OCI-LY1 (cell line): ENCODE measurements around the gene ST6GALNAC4.
A peak's percentile ranks its signal among the peaks of the same experiment; 100 is the strongest.
"Not testable (repeated sequence)": the region's sequence is repeated elsewhere in the genome, so short reads cannot be mapped to it uniquely, and the experiment has no call there.

Source experiments
- H2AFZ ChIP-seq: fragments of 200-600 bp; sonication (generic), shearing (Covaris generic); 2 replicates; pipeline ENCODE4 v1.6.0; 2014; ENCODE audit warnings: antibody characterized with exemption, mild to moderate bottlenecking, low read length
- H3F3A ChIP-seq: fragments of 200-600 bp; sonication (generic), shearing (Covaris generic); 2 replicates; pipeline ENCODE4 v1.6.0; 2014; ENCODE audit warnings: mild to moderate bottlenecking, antibody characterized with exemption, low read length, moderate library complexity; ENCODE audit not compliant: insufficient read depth
- H3K27ac ChIP-seq: fragments of 200-600 bp; sonication (generic); 2 replicates; pipeline ENCODE4 v1.5.1; 2014; ENCODE audit warnings: low read length, mixed run types, mild to moderate bottlenecking, low read depth; ENCODE audit not compliant: poor library complexity, severe bottlenecking
- H3K27me3 ChIP-seq: fragments of 200-600 bp; sonication (generic); 2 replicates; pipeline ENCODE4 v1.6.0; 2014; ENCODE audit warnings: antibody characterized with exemption, mild to moderate bottlenecking, low read length, moderate library complexity; ENCODE audit not compliant: insufficient read depth
- H3K36me3 ChIP-seq: fragments of 200-600 bp; sonication (generic); 2 replicates; pipeline ENCODE4 v1.6.1; 2014; ENCODE audit warnings: mild to moderate bottlenecking, antibody characterized with exemption, low read length, moderate library complexity, mixed read lengths; ENCODE audit not compliant: insufficient read depth
- H3K4me1 ChIP-seq: fragments of 200-600 bp; sonication (generic); 2 replicates; pipeline ENCODE4 v1.5.1; 2014; ENCODE audit warnings: mild to moderate bottlenecking, low read length, moderate library complexity; ENCODE audit not compliant: insufficient read depth, severe bottlenecking
- H3K4me2 ChIP-seq: fragments of 200-600 bp; sonication (generic), shearing (Covaris generic); 2 replicates; pipeline ENCODE4 v1.6.1; 2014; ENCODE audit warnings: low read length
- H3K4me3 ChIP-seq: fragments of 200-600 bp; sonication (generic); 2 replicates; pipeline ENCODE4 v1.5.1; 2014; ENCODE audit warnings: low read length, low read depth, mild to moderate bottlenecking, mixed read lengths; ENCODE audit not compliant: poor library complexity, severe bottlenecking
- H3K79me2 ChIP-seq: fragments of 200-600 bp; shearing (Covaris generic); 2 replicates; pipeline ENCODE4 v1.6.1; 2016; ENCODE audit warnings: mixed run types, low read length, mixed read lengths; ENCODE audit not compliant: insufficient read depth
- H3K9ac ChIP-seq: fragments of 200-600 bp; sonication (generic), shearing (Covaris generic); 2 replicates; pipeline ENCODE4 v1.6.1; 2014; ENCODE audit warnings: mild to moderate bottlenecking, low read length, mixed read lengths
- H3K9me2 ChIP-seq: fragments of 200-600 bp; sonication (generic), shearing (Covaris generic); 2 replicates; pipeline ENCODE4 v1.6.1; 2014; ENCODE audit warnings: low read depth, mild to moderate bottlenecking, low read length, mixed read lengths
- H3K9me3 ChIP-seq: fragments of 200-600 bp; shearing (Covaris generic); 2 replicates; pipeline ENCODE4 v1.6.1; 2014; ENCODE audit warnings: low read length, mixed read lengths
- H4K20me1 ChIP-seq: fragments of 200-600 bp; sonication (generic), shearing (Covaris generic); 2 replicates; pipeline ENCODE4 v1.6.0; 2016; ENCODE audit warnings: mild to moderate bottlenecking, low read length; ENCODE audit not compliant: insufficient read depth
- CTCF ChIP-seq: fragments of 200-600 bp; sonication (generic), shearing (Covaris generic); IDR thresholded peaks from 2 replicates; pipeline ENCODE4 v1.5.1; 2017; ENCODE audit warnings: mild to moderate bottlenecking, antibody characterized with exemption, low read length, moderate library complexity, mixed read lengths
- EZH2 ChIP-seq: fragments of 200-600 bp; sonication (generic), shearing (Covaris generic); IDR thresholded peaks from 2 replicates; pipeline ENCODE4 v1.8.0; 2017; ENCODE audit warnings: borderline replicate concordance, mixed run types, mild to moderate bottlenecking, antibody characterized with exemption, low read length, moderate library complexity, mixed read lengths

ST6GALNAC4 gene

GRCh38 chr9:127884427-127884911, 32.4 kb downstream of the ST6GALNAC4 start:
- Histone ChIP-seq H3K27ac (peak overlapping the region; percentile 68), H3F3A (no peaks in the 10 kb centered on the region), H3K36me3 (peaks cover 26% of the 10 kb centered on the region), H3K79me2 (no peaks in the 10 kb centered on the region), H4K20me1 (no peaks in the 10 kb centered on the region), H3K4me2 (peak overlapping the region; percentile 1; the same call in 1 of the 2 replicates), H3K27me3 (no peaks in the 10 kb centered on the region), H3K4me1 (peaks cover 34% of the 10 kb centered on the region), H3K9me2 (no peaks in the 10 kb centered on the region), H2AFZ (no peak overlapping the region), H3K4me3 (no peak overlapping the region), H3K9me3 (no peaks in the 10 kb centered on the region), H3K9ac (peak overlapping the region; percentile 19; the same call in 1 of the 2 replicates)
- TF ChIP-seq CTCF (no peak), EZH2 (no peak)

DNA sequence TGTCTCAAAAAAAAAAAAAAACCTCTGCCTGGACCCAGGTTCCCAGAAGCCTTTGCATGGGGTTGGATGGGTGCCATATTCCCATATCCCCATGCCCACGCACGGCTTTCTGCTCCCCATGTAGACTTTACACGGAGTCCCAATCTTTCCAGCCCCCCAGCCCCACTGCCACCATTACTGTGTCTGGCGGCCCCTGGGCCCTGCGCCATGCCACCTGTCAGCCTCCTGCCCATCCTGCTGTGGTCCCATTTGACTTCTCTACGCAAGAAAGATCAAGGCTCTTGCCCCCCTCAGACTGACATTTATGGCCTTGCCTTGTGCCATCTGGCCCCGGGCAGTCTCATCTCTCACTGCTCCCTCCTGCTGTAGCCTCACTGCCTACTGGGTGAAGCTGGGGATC, 32.9 kb downstream of the ST6GALNAC4 start:
- H3K79me2 ChIP-seq = no peaks in the 10 kb centered on the region
- H3K9me2 ChIP-seq = no peaks in the 10 kb centered on the region
- H3K9ac ChIP-seq = no peak overlapping the region; the same call in 1 of the 2 replicates
- peaks cover 34% of the 10 kb centered on the region for H3K4me1 ChIP-seq
- TF ChIP-seq CTCF = no peak
- no peak for TF ChIP-seq EZH2
- H2AFZ ChIP-seq = no peak overlapping the region
- H3K27me3 ChIP-seq = no peaks in the 10 kb centered on the region; the same call in 1 of the 2 replicates
- peak overlapping the region; percentile 1; the same call in 1 of the 2 replicates for H3K4me2 ChIP-seq
- H3K9me3 ChIP-seq = no peaks in the 10 kb centered on the region
- no peaks in the 10 kb centered on the region for H4K20me1 ChIP-seq
- H3F3A ChIP-seq = no peaks in the 10 kb centered on the region
- H3K4me3 ChIP-seq = no peak overlapping the region
- peak overlapping the region; percentile 68 for H3K27ac ChIP-seq
- H3K36me3 ChIP-seq = peaks cover 25% of the 10 kb centered on the region

- H3K4me2 ChIP-seq, H3K9me2 ChIP-seq, H3K79me2 ChIP-seq, H3K9me3 ChIP-seq, H3K27ac ChIP-seq, H3K27me3 ChIP-seq, H4K20me1 ChIP-seq, H3K4me3 ChIP-seq, H3K36me3 ChIP-seq, H3F3A ChIP-seq, H2AFZ ChIP-seq, H3K9ac ChIP-seq: not testable (repeated sequence)
- peaks cover 34% of the 10 kb centered on the region for H3K4me1 ChIP-seq
These were observed 35.1 kb downstream of the ST6GALNAC4 start for GRCh38 chr9:127881715-127882114.

- Histone ChIP-seq H3F3A (no peaks in the 10 kb centered on the region), H4K20me1 (no peaks in the 10 kb centered on the region), H3K4me1 (peaks cover 21% of the 10 kb centered on the region), H3K9me3 (no peaks in the 10 kb centered on the region), H3K9ac (no peak overlapping the region), H3K4me3 (no peak overlapping the region), H3K27me3 (peaks cover 4% of the 10 kb centered on the region; the same call in 1 of the 2 replicates), H3K27ac (no peak overlapping the region), H3K4me2 (no peak overlapping the region), H2AFZ (no peak overlapping the region), H3K9me2 (no peaks in the 10 kb centered on the region), H3K79me2 (no peaks in the 10 kb centered on the region), H3K36me3 (no peaks in the 10 kb centered on the region; the same call in 1 of the 2 replicates)
- no peak for TF ChIP-seq EZH2
- no peak for TF ChIP-seq CTCF
These were observed 36.7 kb downstream of the ST6GALNAC4 start for GRCh38 chr9:127880143-127880542.
